ENCODE data around the gene FADD.

FADD gene, protein sequence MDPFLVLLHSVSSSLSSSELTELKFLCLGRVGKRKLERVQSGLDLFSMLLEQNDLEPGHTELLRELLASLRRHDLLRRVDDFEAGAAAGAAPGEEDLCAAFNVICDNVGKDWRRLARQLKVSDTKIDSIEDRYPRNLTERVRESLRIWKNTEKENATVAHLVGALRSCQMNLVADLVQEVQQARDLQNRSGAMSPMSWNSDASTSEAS

DNA sequence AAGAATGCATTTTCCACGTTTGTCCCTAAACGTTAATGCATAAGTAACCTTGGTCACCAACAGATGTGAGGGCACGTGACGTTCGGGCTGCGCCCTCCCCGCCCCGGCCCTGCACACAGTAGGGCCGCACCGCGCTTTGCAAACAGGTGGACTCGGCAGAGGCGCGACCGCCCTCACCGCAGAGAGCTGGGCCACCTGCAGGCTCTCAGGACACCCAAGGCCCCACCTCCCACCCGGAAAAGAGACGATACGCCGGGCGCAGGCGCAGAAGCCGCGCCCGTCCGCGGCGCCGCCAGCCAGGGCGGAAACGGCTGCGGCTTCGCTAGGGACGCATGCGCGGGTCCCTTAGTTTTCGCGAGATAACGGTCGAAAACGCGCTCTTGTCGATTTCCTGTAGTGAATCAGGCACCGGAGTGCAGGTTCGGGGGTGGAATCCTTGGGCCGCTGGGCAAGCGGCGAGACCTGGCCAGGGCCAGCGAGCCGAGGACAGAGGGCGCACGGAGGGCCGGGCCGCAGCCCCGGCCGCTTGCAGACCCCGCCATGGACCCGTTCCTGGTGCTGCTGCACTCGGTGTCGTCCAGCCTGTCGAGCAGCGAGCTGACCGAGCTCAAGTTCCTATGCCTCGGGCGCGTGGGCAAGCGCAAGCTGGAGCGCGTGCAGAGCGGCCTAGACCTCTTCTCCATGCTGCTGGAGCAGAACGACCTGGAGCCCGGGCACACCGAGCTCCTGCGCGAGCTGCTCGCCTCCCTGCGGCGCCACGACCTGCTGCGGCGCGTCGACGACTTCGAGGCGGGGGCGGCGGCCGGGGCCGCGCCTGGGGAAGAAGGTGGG lies at the start of gene FADD:
FADD (plus strand) TSS at position 377 of the 831 bp plus-strand sequence; CDS start at position 541, 164 bp downstream.
- DNase-seq (ENCODE audit: extremely low read depth, low read depth): peak; percentile 53
- no peak for TF ChIP-seq CTCF (IDR thresholded peaks at IDR 0.05; ENCODE audit: low read depth, low read length, missing control alignments)
- peak within 1 kb of the TSS; percentile 96 for H3K4me3 ChIP-seq (replicated peaks; ENCODE audit: low read depth, low read length)

- no peak overlapping the region for H3K4me3 ChIP-seq (replicated peaks; ENCODE audit: low read depth, low read length)
- DNase-seq (ENCODE audit: extremely low read depth, low read depth): no peak
- TF ChIP-seq CTCF (IDR thresholded peaks at IDR 0.05; ENCODE audit: low read depth, low read length, missing control alignments): no peak
Measured at GRCh38 chr11:70155386-70155785, 47.7 kb upstream of the FADD start.

DNA sequence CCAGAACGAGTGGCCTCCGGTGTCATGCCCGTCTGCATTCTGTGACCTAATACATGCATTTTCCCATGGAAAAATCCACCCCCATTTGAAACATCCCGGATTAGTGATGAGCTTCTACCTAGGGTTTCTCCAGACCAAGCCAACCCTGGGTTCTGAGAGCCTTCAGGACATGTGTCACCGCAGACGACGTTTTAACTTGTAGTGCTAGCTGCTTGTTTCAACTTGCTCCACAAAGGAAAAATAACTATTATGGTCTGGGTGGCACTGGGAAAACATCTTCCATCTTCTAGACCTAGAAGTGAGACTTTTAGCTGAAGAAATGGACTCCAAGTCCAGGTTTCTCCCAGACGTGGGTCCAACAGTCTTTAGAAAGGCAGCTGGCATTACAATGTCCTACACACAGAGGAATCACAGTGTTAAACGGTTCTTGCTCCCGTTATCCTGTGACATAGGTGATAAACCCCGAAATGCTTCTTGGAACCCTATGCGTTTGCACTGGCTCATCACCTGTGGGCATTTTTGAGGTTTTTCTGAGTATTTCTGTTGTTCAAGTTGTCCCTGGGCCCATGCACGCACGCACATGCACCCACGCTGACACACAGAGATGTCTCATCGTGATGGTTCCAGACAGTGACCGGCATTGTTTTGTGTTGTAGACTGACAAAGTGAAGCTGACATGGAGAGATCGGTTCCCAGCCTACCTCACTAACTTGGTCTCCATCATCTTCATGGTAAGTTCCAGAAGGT lies 46.6 kb upstream of the FADD start:
- TF ChIP-seq CTCF (IDR thresholded peaks at IDR 0.05; ENCODE audit: low read depth, low read length, missing control alignments): no peak
- no peak overlapping the region for H3K4me3 ChIP-seq (replicated peaks; ENCODE audit: low read depth, low read length)
- no peak for DNase-seq (ENCODE audit: extremely low read depth, low read depth)

- no peak overlapping the region for H3K4me3 ChIP-seq (replicated peaks; ENCODE audit: low read depth, low read length)
- no peak for DNase-seq (ENCODE audit: extremely low read depth, low read depth)
- peak; percentile 48 for TF ChIP-seq CTCF (IDR thresholded peaks at IDR 0.05; ENCODE audit: low read depth, low read length, missing control alignments)
Measured at GRCh38 chr11:70158201-70158600, 44.9 kb upstream of the FADD start.

DNA sequence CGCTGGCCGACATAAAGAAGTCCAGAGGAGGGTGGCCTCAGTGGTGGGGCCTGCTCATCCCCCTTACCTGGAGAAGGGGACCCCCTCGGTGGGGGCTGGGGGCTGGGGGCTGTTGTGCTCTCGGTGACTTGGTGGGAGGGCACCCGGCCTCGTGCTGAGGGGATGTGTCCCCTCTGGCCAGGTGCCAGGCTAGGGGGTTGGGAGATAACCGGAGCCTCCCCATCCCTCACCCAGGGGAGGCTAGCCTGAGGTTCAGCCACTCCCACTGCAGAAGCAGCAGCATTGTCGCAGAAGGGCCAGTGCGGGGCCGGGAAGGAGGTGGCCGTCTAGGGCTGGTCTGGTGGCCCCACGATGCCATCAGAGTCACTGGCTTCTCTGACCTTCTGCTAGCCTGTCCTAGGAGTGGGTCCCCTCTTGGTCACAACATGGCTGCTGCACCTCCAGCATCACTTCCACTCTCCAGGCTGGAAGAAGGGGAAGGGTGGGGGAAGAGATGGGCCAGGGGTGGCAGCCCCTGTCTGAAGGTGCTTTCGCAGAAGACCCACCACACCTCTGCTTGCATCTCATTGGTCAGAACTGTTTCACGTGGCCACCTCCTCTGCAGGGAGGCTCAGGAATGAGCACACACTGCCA lies 44.2 kb upstream of the FADD start:
- H3K4me3 ChIP-seq (replicated peaks; ENCODE audit: low read depth, low read length): no peak overlapping the region
- no peak for TF ChIP-seq CTCF (IDR thresholded peaks at IDR 0.05; ENCODE audit: low read depth, low read length, missing control alignments)
- DNase-seq (ENCODE audit: extremely low read depth, low read depth): no peak

All from HFF-Myc (cell line).